ENCODE measurements around the gene SLC38A1. TPM values are rescaled to one million over a fixed set of nuclear protein-coding genes. Genes with fewer than 3 reads are reported as not detected.

SLC38A1 gene
- total and polyA plus RNA-seq, 2 donors from 2014 or later = 13.3 to 124 TPM

GRCh38 chr12:46154221-46154985 lies 114.4 kb downstream of the SLC38A1 start:
- H3K9me3 ChIP-seq (ENCODE audit: control insufficient read depth in 2 of 3, insufficient read depth in 1 of 3, low read length in 3 of 3) = no peaks in the 10 kb centered on the region
- H3K36me3 ChIP-seq (ENCODE audit: control insufficient read depth in 2 of 3, insufficient read depth in 3 of 3, low read length in 3 of 3) = no peaks in the 10 kb centered on the region
- no peak for TF ChIP-seq CTCF (IDR thresholded peaks at IDR 0.05; ENCODE audit: borderline replicate concordance, extremely low read depth, insufficient read depth)
- no peak overlapping the region for H3K4me3 ChIP-seq (ENCODE audit: low read length in 3 of 3)
- intact Hi-C loops (cut with DNase I) = no loop called here
- DNase-seq (no peak), FAIRE-seq (no peak)
- no peak overlapping the region for H3K9ac ChIP-seq (ENCODE audit: low read length in 3 of 3)
- no peaks in the 10 kb centered on the region for H3K4me1 ChIP-seq (ENCODE audit: control insufficient read depth in 2 of 3, insufficient read depth in 2 of 3, low read depth in 1 of 3, low read length in 3 of 3)
- no peaks in the 10 kb centered on the region for H3K27me3 ChIP-seq (ENCODE audit: control insufficient read depth, insufficient read depth, low read length)
- no peak overlapping the region for H3K27ac ChIP-seq (ENCODE audit: low read depth in 2 of 2, low read length in 2 of 2)

- Histone ChIP-seq H3K9me3 (ENCODE audit: control insufficient read depth in 2 of 3, insufficient read depth in 1 of 3, low read length in 3 of 3) (no peaks in the 10 kb centered on the region), H3K36me3 (ENCODE audit: control insufficient read depth in 2 of 3, insufficient read depth in 3 of 3, low read length in 3 of 3) (no peaks in the 10 kb centered on the region), H3K27me3 (ENCODE audit: control insufficient read depth, insufficient read depth, low read length) (no peaks in the 10 kb centered on the region), H3K4me3 (ENCODE audit: low read length in 3 of 3) (no peak overlapping the region), H3K4me1 (ENCODE audit: control insufficient read depth in 2 of 3, insufficient read depth in 2 of 3, low read depth in 1 of 3, low read length in 3 of 3) (no peaks in the 10 kb centered on the region), H3K9ac (ENCODE audit: low read length in 3 of 3) (no peak overlapping the region), H3K27ac (ENCODE audit: low read depth in 2 of 2, low read length in 2 of 2) (no peak overlapping the region)
- peak; percentile 44 for TF ChIP-seq CTCF (IDR thresholded peaks at IDR 0.05; ENCODE audit: borderline replicate concordance, extremely low read depth, insufficient read depth)
- DNase-seq (peak in 1 of 5 donors; percentile 35), FAIRE-seq (peak; percentile 63)
- intact Hi-C loops (cut with DNase I) = no loop called here
Measured at GRCh38 chr12:46153268-46153872, 115.5 kb downstream of the SLC38A1 start.

- Histone ChIP-seq H3K27ac (ENCODE audit: low read depth in 2 of 2, low read length in 2 of 2) (no peak overlapping the region), H3K36me3 (ENCODE audit: control insufficient read depth in 2 of 3, insufficient read depth in 3 of 3, low read length in 3 of 3) (no peaks in the 10 kb centered on the region), H3K9ac (ENCODE audit: low read length in 3 of 3) (no peak overlapping the region), H3K4me1 (ENCODE audit: control insufficient read depth in 2 of 3, insufficient read depth in 2 of 3, low read depth in 1 of 3, low read length in 3 of 3) (no peaks in the 10 kb centered on the region), H3K9me3 (ENCODE audit: control insufficient read depth in 2 of 3, insufficient read depth in 1 of 3, low read length in 3 of 3) (no peaks in the 10 kb centered on the region), H3K27me3 (ENCODE audit: control insufficient read depth, insufficient read depth, low read length) (no peaks in the 10 kb centered on the region), H3K4me3 (ENCODE audit: low read length in 3 of 3) (no peak overlapping the region)
- DNase-seq = no peak
- FAIRE-seq = no peak
- intact Hi-C loops (cut with DNase I) = no loop called here
- TF ChIP-seq CTCF (IDR thresholded peaks at IDR 0.05; ENCODE audit: borderline replicate concordance, extremely low read depth, insufficient read depth) = no peak
Measured at GRCh38 chr12:46152456-46152855, 116.4 kb downstream of the SLC38A1 start.
